H1 (cell line): ENCODE results near the gene TATDN2. TPM values are rescaled to one million over a fixed set of nuclear protein-coding genes. Genes with fewer than 3 reads are reported as not detected.

Experiments
- CBX8 ChIP-seq: fragments of 300-800, 300-1000 bp; sonication (generic); IDR thresholded peaks from 2 replicates; pipeline ENCODE4 v1.7.1; 2016; ENCODE audit warnings: low read depth, low read length, borderline replicate concordance
- CHD2 ChIP-seq: IDR thresholded peaks from 2 replicates; pipeline ENCODE4 v1.6.1; 2012; ENCODE audit warnings: low read length, improper control_type of control experiment
- E2F6 ChIP-seq: IDR thresholded peaks from 2 replicates; pipeline ENCODE4 v1.6.1; 2012; ENCODE audit warnings: inconsistent platforms
- EGR1 ChIP-seq: IDR thresholded peaks from 2 replicates; pipeline ENCODE4 v1.6.1; 2011; ENCODE audit warnings: low read depth, low read length, borderline replicate concordance
- KDM5A ChIP-seq: fragments of 200-600 bp; IDR thresholded peaks from 2 replicates; pipeline ENCODE4 v1.7.1; 2012; ENCODE audit warnings: mild to moderate bottlenecking, low read length, inconsistent platforms, mixed read lengths
- NANOG ChIP-seq: IDR thresholded peaks from 2 replicates; pipeline ENCODE4 v1.6.1; 2011; ENCODE audit warnings: low read length, low read depth, mild to moderate bottlenecking, inconsistent platforms; ENCODE audit not compliant: insufficient read depth, poor library complexity, severe bottlenecking
- polyA plus RNA-seq, 7 experiments: library from polyadenylated mRNA; depleted of rRNA in 3 of 7; stranded (reverse) in 5 of 7; unstranded in 2 of 7; fragments of >200 nt in 5 of 7; fragments of 200-250 nt in 2 of 7; gene quantifications; 1 replicate in 5 of 7; 2 replicates in 1 of 7; 4 replicates in 1 of 7; pipeline versions ENCODE4 v1.2.1 to v1.2.3, GENCODE V29; 2011 to 2013; ENCODE audit warnings: missing spikeins in 2 of 7, mixed read lengths in 2 of 7
- total RNA-seq: library from RNA; stranded (reverse); fragmentation: NEBNext Ultra II Directional; extraction: Animal tissue kit (Norgen Biotek cat#: 25700); gene quantifications from 2 replicates; pipeline ENCODE4 v1.2.1, GENCODE V29; 2021

TATDN2 gene
- total and polyA plus RNA-seq, 2 of the 8 experiments (the other 6 are each of a cell fraction or from before 2014, with no cell fraction given): 12.1 to 34.8 TPM

GRCh38 chr3:10260211-10260701 lies 12.0 kb downstream of the TATDN2 start (continued):
- TF ChIP-seq E2F6: no peak
- TF ChIP-seq CHD2: no peak
- no peak for TF ChIP-seq KDM5A
- no peak for TF ChIP-seq CBX8
- no peak for TF ChIP-seq NANOG
- no peak for TF ChIP-seq EGR1
